ENCODE results near the gene KERA.
"Not testable (repeated sequence)": the region's sequence is repeated elsewhere in the genome, so short reads cannot be mapped to it uniquely, and the experiment has no call there.

KERA gene, protein sequence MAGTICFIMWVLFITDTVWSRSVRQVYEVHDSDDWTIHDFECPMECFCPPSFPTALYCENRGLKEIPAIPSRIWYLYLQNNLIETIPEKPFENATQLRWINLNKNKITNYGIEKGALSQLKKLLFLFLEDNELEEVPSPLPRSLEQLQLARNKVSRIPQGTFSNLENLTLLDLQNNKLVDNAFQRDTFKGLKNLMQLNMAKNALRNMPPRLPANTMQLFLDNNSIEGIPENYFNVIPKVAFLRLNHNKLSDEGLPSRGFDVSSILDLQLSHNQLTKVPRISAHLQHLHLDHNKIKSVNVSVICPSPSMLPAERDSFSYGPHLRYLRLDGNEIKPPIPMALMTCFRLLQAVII

DNA sequence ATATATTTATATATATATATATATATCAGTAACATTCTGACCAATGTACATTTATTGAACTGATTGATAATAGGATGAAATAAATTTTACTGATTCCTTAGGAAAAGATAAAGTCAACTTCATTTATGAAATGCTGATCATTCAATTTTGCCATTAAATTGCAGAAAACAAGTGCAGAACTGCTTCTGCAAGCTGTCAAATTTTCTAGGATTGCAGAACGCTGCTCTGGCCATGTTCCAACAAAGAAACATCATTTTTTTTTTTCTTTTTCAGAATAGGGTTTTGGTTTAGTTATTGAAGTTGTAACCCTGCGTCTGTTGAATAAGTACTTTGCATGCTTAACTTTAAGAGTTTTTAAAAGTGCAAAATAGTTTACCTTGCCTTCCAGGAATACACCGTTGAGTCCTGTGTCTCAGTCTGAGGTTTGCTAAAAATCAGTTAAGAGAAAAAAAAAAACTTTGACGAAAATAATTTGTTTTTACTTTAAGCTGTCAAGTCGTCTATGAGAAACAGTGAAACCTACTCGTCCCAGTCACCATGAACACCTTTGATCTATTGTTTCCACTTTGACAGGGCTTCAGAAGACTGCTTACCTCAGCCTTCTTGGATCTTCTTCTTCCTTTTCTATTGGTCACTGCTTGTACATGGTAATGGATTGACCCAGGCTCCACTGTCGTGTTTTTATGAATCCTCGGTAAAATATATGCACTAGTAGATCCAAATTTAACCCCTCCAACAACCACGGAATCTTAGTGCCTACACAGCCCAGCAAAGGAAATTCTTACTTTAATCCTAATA is at the start of gene KERA:
Gene KERA (minus strand): TSS at position 657 of the 798 bp plus-strand sequence. CDS start 1,743 bp downstream, outside the sequence.
- DNase-seq, result no peak

DNA sequence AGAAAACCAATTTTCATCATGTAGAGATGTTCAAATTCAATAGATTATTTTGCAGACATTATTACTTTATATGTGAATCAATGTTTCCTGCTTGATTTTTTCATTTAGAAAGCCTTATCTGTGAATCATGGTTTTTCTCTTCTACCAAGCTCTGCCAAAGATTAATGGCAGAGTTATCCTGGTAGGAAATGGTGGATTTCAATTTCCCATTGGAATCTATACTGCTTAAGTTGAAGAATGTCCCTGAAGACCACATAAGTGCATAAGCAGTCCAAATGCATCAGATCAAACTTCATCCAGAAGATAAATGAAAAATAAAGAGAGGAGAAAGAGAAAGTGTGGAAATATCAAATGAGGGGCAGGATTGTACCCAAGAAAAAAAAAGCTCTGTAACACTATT is 48.5 kb upstream of the KERA start:
- no peak for DNase-seq

DNA sequence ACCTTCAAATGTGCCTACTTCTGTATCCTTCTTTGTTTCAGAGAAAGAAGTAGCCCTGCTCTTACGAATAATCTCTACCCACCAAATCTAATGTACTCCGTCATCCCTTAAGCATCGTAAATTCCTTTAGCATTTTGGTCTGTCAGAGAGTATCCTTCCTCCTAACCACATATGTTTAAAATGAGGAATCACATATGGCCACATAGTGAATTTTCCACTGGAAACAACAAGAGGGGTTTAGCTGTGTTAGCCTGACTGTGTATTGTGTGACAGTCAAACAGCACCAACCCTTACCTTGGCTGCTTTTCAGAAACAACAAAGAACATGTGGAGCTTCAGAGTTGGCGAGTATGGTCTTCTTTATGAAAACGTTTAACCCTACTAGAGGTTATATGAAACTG is 48.0 kb upstream of the KERA start:
- no peak for DNase-seq

DNA sequence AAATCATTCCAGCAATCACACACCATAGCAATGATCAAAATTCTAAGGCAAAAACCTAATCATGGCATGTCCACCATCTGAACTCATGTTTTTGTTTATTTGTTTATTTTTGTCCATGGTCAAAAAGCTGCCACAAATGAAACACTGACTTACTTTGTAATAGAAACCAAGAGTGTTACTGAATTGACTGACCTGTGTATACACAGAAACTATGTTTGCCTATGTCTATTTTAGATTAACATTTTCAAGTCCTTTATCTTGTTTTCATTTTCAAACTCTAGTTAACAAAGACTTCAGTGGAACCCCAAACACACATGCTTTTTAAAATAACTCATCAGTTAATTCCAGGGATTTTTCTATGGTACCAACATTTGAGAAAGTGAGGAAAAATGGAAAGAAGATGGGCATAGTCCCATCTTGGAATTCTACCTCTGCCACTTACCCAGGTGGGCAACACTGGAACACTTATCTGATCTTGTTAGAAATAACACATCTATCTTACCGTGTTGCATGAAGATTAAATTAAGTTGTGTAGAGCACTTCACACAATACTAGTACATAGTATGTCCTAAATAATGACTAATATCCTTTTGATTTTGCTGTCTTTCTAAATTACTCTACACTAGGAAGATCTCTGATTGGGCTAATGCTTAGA is 47.1 kb upstream of the KERA start:
- no peak for DNase-seq

DNA sequence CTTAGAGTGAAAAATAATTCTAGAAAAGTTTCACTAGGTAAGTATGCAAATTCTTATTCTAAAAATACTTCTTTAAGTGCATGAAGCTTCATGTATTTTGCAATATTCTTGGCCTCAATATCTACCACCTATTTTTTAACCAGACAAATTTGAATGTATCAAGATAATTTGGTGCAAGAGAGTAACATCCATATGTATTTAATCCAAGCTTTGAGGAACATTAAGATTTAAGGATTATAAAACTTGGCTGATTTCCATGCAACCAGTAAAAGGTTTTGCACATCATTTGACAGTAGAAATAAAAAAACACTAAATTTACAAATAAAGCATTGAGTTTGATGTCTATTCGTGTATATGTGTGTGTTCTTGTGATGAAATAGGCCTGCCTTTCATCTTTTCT is 45.8 kb upstream of the KERA start:
- DNase-seq, result no peak

DNA sequence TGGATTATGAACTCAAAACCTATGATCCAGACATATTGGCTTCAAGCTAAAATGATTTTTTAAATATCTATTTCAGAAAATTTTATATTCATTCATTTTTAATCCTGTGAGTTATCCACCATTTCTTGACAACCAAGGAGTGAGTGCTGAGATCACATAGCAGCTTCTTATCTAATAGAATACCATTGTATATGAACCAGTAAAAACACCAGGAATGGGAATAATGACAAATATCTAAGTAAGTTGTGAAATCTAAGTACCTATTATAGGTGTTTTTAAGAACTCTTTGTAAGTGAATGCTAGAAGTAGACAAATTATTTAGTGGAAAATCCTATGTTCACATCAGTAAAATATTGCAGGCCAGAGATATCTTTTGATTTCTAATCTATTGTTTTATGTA is 45.3 kb upstream of the KERA start:
- no peak for DNase-seq

DNA sequence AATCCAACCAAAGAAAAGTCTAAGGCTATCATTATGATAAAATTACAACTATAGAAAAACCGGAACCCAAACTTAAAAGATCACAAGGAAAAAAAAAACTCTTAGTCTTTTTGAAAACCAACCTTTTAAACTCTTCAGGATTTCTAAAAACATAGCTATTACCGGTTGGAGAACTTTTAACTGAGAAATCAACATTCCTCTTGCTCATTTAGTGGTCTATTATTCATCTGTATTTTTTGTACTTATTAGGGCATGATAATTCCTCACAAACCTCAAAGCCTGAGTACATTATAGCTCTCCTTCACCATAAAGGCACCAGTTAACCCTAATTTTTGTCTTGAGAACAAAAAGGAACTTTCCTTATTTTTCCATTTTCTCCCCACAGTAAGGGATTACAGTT is 43.1 kb upstream of the KERA start:
- no peak for DNase-seq

DNA sequence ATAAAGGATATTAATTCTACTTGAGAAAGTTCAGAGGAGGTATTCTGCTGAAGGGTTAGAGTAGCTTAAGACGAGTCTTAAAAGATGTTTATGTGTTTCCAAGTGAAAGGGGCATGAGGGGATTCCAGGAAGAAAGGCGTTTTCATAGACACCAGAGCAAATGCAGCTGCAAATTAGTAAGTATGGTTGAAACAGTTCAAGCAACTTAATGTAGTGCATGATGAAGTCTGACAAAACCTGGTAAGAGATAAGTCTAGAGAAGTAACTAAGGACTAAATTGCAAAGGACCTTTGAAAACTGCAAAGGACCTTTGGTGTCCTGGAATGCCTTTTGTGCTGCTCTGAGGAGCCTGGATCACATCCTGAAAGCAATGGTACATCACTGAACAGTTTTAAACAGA is 42.0 kb upstream of the KERA start:
- no peak for DNase-seq

DNA sequence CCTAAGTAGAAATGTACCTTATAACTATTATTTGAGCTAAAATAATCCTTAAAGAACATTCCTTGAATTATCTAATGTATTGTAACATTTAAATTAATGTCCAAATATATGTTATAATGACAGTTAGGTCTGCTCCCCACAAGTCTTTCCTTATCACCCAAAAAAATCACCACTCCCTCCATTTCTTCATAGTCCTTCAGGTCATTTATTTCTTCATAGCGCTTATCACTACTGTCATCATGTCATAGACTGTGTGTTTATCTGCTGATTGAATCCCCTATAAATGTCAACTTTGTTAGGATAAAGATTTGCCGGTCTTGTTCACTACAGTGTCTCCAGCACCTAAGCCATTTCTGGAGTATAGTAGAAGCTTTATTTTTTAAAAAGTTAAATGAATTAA is 41.5 kb upstream of the KERA start:
- DNase-seq, result no peak

DNA sequence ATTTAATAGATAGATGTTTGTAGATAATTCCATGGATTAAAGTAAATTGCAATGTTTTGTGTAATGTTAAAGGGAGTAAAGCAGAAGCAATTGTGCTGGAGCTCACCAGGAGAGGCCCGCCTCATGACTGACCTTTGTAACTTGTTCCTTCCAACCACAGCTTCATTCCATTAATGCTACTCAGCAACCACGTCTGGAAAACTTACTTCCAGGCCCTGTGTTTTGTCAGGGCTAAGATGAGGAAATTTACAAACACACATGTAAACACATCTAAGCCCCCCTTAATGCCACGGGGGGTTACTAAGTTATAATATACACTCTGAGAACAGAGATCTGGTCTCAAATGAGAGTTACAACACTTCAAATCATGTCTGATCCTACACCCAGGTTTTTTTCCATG is 41.1 kb upstream of the KERA start:
- DNase-seq, result no peak

DNA sequence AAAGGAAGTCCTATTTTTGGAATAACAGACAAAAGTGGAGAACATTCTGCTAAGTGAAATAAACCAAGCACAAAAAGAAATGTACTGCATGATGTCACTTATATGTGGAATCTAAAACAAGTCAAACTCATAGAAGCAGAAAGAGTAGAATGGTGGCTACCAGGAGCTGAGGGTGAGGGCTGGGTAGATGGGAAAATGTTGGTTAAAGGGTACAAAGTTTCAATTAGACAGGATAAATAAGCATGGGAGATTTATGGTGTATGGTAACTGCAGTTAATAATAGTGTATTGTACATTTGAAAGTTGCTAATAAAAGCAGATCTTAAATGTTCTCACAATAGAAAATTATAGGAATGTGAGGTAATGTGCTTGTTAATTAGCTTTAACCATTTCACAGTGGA is 40.6 kb upstream of the KERA start:
- no peak for DNase-seq

DNA sequence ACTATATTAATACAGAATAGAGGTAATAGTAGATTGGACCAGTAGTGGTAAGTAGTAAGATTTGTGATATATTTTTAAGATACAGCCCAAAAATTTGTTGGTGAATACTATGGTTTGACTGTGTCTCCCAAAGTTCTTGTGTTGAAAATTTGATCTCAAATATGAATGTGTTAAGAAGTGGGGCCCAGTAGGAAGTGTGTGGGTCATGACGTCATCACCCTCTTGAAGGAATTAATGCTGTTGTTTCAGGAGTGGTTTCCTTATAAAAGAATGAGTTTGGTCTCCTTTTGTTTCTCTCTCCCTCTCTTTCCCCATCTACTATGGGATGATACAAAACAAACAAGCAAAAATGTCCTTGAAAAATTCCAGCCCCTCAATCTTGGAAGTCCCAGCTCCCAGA is 37.1 kb upstream of the KERA start:
- no peak for DNase-seq

DNA sequence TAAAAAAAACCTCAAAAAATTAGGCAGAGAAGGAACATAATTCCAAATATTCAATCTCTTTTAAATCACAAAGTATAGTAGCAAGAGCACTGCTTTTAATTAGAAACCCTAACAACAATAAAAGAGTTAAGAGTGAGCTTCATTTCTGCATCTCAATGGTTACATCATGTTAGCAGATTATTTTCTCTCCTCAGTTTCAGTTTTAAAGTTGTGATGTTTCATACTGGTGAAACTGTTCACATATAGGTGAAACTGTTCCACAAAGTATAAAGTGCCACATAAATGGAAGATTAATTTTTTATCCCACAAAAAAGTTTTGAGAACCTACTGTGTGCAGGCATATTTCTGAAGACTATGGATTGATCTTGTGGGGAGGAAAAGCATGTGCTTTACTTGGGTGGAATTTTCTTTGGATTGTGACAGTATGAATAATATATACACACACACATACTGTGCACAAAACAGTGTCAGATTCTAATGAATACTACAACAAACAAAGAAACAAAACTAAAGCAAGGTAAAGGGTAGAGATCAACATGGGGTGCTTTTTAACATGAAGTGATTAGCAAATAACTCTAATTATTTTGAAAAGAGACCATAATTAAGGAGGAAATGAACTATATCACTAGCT is 36.3 kb upstream of the KERA start:
- DNase-seq, result no peak

DNA sequence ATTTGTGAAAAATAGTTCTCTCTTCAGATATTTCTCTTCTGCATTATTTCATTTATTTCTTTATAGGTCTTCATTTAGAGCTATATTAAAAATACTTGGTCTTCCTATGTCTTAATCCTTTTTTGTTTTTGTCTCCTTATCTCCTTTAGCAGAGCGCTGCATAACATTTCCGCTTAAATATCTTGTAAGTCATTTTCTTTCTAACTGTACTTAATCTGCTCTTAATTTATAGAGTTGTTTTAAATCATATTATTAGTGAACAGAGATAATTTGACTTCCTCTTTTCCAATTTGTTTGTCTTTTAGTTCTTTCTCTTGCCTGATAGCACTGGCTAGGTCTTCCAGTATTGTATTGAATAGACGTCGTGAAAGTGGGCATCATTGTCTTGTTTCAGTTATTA is 35.5 kb upstream of the KERA start:
- DNase-seq, result no peak

DNA sequence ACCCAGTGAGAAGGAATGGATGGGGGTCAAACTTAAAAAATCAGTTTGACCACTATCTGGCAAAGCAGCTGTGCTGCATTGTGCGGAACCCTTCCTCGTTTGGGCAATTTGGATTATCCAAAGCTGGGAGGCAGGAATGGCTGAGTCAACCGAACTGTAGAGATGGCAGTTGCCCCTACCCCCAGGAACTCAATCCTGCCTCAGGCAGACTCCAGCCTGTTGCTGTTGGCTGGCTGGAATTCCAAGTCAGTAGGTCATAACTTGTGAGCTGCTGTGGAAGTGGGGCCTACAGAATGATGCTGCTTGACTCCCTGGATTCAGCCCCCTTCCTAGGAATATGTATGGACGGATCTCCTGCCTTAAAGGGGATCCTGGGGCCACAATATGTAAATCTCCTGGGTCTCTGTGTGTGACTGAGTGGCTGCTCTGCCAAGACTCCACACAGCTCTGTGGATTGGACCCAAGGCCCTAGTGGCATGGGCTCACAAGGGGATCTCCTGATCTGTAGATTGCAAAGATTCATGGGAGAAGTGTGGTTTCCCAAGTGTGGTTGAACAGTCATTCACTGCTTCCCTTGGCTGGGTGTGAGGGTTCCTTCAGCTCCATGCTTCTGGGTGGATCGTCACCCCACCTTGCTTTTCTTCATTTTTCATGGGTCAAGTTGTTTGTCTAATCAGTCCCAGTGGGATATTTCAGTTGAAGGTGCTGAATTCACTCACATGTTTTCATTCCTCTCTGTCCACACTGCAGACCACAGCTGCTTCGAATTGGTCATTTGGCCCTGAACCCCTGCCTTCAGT is 34.3 kb upstream of the KERA start:
- DNase-seq, result no peak

DNA sequence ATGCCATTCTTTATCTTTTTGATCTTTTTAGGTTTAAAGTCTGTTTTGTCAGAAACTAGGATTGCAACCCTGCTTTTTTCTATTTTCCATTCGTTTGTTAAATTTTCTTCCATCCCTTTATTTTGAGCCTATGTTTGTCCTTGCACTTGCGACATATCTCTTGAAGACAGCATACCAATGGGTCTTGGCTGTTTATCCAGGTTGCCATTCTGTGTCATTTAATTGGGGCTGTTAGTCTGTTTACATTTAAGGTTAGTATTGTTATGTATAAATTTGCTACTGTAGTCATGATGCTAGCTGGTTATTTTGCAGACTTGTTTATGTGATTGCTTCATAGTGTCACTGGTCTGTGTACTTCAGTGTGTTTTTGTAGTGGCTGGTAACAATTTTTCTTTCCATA is 32.1 kb upstream of the KERA start:
- DNase-seq, result not testable (repeated sequence)

DNA sequence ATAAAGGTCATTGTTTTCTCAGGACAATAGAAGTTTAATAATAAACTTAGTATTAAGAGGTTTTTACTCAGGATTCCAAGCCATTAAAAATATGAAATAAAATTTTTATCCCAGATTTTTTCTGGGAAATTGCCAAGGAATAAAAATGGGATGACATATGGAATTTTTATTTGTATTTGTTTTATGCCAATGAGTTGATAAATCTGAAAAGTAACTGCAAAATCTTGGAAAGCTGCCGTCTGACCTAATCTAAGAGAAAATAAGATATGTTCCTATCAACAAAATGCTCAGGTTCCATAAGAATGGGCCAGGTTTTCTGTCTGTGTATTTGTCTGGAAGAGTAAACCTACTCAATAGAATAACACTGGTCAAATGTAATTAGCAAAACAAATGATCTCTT is 22.2 kb upstream of the KERA start:
- DNase-seq, result no peak

DNA sequence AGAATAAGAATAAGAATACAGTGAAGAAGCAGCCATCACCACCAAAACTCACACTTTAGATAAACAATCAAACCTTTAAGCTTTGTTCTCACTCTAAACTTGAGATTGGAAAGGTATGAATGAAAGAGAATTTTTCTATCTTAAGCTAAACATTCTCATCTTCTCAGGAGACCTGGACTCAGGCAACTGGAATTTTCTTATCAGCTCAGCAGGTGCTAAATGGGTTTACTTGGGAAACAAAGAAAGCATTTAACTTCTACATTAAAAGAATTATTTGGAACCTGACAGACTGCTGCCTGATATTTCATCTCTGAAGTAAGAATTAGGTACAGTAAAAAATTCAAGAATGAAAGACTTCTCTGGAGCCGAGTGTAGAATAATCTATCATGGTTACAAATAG is 20.7 kb upstream of the KERA start:
- DNase-seq, result no peak

DNA sequence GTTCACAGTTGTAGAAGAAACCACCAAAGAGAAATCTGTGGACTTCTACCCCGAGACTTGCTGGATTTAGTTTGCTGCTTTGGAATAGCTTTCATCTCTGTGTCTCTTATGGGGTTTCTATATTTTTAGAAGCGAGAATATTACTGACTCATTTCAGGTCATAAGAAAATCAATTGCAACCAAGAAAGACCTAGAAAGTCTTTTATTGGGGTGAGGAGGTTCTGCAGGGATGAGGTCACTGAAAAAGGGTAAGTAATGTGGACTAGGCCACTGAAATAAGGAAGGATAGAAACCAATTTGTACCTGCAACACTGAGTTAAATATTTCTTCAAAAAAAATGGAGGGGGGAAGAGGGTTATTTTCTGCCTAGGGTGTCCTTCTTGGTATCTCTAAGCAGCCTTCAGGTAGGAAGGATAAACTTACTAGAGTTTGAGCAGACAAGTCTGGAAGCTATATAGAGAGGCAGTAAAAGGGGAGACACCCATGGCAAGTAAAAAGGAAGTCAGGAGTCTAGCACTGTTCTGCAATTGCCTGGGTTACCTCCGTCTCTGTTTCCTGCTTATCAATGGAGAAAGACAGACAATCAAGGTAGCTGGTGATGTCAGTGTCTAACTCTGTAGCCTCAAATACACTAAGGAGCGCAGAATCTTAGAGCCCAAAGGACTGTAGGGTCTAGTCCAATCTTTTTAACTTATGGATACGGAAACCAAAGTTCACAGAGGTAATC is 19.6 kb upstream of the KERA start:
- no peak for DNase-seq

DNA sequence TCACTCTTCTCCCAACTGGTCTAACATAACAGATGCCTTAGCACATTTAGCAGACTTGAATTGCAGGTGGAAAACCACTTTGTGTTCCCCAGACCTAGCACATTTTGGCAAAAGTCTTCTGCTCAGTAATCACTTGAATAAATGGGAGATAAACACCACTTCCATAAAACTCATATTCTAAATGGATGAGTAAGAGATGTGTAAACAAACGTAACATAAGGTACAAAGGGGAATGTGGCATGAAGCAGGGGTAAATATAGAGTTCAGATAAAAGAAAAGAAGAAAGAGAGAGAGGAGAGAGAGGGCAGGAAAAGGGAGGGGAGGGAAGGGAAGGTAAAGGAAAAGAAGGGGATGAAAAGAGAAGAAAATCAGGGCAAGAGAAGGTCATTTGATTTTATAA is 17.0 kb upstream of the KERA start:
- no peak for DNase-seq

DNA sequence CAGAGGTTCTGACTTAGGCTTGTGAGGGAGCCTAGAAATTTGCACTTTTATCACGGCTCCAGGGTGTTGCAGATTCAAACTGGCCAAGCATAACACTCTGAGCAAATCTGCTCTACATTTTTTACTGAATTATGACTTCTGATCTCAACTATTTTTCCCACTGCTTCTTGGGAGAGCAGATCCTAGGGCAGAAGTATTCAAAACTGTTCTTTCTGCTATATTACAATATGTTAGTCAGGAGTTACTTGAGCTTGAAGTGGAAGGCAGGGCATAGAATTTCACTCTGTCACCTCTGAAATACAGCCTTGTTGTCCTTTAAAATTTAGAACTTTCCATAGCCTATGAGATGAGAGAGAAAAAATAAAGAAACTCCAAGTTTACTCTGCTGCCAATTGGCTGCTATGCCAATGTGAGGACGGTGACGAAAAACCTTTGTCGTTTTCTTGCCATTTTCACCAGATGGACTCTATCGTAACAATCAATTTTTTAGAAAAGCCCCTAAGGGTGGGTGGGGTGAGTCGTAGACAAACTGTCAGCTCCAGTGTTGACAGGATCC is 16.4 kb upstream of the KERA start:
- no peak for DNase-seq

DNA sequence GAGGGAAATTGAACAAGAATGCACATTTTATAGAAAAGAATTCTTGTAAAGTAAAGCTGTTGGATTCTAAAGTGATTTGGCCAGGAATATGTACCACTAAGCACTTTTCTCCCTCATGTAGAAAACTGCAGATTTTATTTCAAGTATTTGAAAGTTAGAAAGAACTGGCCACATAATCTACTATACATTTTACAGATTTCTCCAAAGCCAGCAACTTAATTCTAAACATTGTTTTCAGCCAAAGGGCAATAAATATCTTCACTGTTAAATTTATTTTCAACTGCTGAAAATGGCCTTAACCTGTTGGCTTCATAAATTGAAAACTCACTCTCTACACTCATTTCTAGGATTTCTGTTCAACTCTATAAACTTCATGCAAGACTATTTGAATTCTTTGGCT is 15.6 kb upstream of the KERA start:
- no peak for DNase-seq

All from activated CD4-positive, CD25-positive, alpha-beta regulatory T cell (primary cell).